ENCODE measurements around the gene HMCES.

DNA sequence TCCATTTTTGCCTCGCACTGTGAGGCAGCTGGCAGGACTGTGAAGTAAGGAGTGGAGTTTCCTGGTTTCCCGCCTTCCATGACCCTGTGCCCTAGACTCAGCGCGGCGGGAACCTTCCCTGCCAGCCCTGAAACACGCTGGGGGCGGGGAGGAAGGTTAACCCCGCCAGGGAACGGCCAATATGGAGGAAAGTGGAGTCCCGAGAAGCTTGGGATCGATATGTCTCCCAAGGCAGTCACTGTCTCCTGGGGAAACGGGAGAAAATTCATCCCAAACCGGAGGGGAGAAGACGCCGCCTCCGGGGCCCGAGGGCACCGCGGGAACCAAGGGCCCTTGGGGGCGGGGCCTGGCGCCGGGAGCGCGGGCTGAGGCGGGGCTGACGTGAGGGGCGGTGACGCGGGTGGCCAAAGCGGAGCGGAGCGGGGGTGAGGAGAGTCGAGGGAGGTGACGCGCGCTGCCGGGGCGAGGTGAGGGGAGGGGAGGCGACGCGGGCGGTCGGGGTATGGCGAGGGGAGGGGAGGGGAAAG is at the start of gene HMCES:
- TF ChIP-seq, protein P1, sequence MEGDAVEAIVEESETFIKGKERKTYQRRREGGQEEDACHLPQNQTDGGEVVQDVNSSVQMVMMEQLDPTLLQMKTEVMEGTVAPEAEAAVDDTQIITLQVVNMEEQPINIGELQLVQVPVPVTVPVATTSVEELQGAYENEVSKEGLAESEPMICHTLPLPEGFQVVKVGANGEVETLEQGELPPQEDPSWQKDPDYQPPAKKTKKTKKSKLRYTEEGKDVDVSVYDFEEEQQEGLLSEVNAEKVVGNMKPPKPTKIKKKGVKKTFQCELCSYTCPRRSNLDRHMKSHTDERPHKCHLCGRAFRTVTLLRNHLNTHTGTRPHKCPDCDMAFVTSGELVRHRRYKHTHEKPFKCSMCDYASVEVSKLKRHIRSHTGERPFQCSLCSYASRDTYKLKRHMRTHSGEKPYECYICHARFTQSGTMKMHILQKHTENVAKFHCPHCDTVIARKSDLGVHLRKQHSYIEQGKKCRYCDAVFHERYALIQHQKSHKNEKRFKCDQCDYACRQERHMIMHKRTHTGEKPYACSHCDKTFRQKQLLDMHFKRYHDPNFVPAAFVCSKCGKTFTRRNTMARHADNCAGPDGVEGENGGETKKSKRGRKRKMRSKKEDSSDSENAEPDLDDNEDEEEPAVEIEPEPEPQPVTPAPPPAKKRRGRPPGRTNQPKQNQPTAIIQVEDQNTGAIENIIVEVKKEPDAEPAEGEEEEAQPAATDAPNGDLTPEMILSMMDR (IDR thresholded peaks at IDR 0.05): peak in 2 of 5 experiments; percentile 22 to 35
- TF ChIP-seq POLR2A (IDR thresholded peaks at IDR 0.05): peak; percentile 43 to 85
- peak in 1 of 2 donors; percentile 90 for TF ChIP-seq EP300 (IDR thresholded peaks at IDR 0.05)

Data from tibial nerve (tissue), 4 donors.